AG04449 (cell line): Measurements from ENCODE around the gene ZNF281.
"Not testable (repeated sequence)": the region's sequence is repeated elsewhere in the genome, so short reads cannot be mapped to it uniquely, and the experiment has no call there.

Experiments used
- CTCF ChIA-PET: fragments of 350-600 bp; formaldehyde crosslinking; extraction: SDS; loops from one replicate; lab custom pipeline; 2021; ENCODE audit warnings: antibody characterized with exemption; lab: Yijun Ruan, JAX
- POLR2A ChIA-PET: fragments of 400-600, 350-600 bp; formaldehyde crosslinking; extraction: SDS; loops from one replicate; lab custom pipeline; 2020; ENCODE audit warnings: antibody characterized with exemption, inconsistent platforms; lab: Yijun Ruan, JAX
- DNase-seq: peaks from one replicate; pipeline ENCODE4 v3.0.0-alpha.2; 2010; ENCODE audit warnings: low read depth, low spot score
- H3K4me3 ChIP-seq: 2 replicates; pipeline ENCODE4 v1.5.1; 2011; ENCODE audit warnings: low read depth, mild to moderate bottlenecking, control low read depth, low read length
- CTCF ChIP-seq: IDR thresholded peaks from one replicate; pipeline ENCODE4 v1.5.1; 2011; ENCODE audit warnings: mild to moderate bottlenecking, moderate library complexity, low read length, control low read depth, inconsistent platforms; ENCODE audit not compliant: insufficient read depth; ENCODE audit errors: missing control alignments

The ZNF281 gene

GRCh38 chr1:200438911-200439310 lies 29.1 kb upstream of the ZNF281 start:
- H3K4me3 ChIP-seq, result no peak overlapping the region
- ChIA-PET POLR2A (interaction anchor here (0.9 kb wide), 1 partner anchor 9 kb away, joined by 5 read pairs; no protein-coding TSS in a partner anchor), CTCF (no interaction called here)
- no peak for TF ChIP-seq CTCF
- no peak for DNase-seq

GRCh38 chr1:200438413-200438812 lies 28.6 kb upstream of the ZNF281 start:
- DNase-seq, H3K4me3 ChIP-seq: not testable (repeated sequence)
- CTCF ChIA-PET, result interaction anchor here (1.1 kb wide), 1 partner anchor 16 kb away, joined by 3 read pairs; no protein-coding TSS in a partner anchor
- POLR2A ChIA-PET, result interaction anchor here (0.9 kb wide), 1 partner anchor 9 kb away, joined by 5 read pairs; no protein-coding TSS in a partner anchor

- ChIA-PET CTCF (interaction anchor here (1.1 kb wide), 1 partner anchor 15 kb away, joined by 3 read pairs; no protein-coding TSS in a partner anchor), POLR2A (no interaction called here)
- no peak for DNase-seq
- no peak for TF ChIP-seq CTCF
- H3K4me3 ChIP-seq, result no peak overlapping the region
These were observed 27.8 kb upstream of the ZNF281 start for GRCh38 chr1:200437556-200438203.

DNA sequence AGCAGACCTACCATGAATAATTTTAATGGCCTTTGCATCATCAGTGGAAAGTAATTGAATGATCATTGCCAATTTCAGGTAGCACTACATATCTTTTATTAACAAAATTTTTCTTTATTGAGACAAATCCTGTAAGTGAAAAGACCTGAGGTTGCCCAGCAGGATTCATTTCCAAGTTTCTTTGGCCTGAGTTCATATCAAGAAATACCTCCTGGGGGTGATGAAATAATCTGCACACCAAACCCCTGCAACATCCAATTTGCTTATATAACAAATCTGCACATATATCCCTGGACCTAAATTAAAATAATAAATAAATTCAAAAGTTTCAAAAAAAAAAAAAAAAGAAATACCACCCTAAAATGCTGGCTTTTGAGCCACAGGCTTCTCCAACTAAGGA lies 27.3 kb upstream of the ZNF281 start:
- ChIA-PET POLR2A (no interaction called here), CTCF (no interaction called here)
- DNase-seq, result no peak
- H3K4me3 ChIP-seq, result no peak overlapping the region
- TF ChIP-seq CTCF, result no peak

GRCh38 chr1:200436436-200436835 lies 26.6 kb upstream of the ZNF281 start:
- no peak for DNase-seq
- no peak overlapping the region for H3K4me3 ChIP-seq
- ChIA-PET POLR2A (no interaction called here), CTCF (no interaction called here)
- no peak for TF ChIP-seq CTCF

- DNase-seq, result no peak
- POLR2A ChIA-PET, result no interaction called here
- CTCF ChIA-PET, result no interaction called here
- TF ChIP-seq CTCF, result no peak
- H3K4me3 ChIP-seq, result no peak overlapping the region
These were observed 25.5 kb upstream of the ZNF281 start for GRCh38 chr1:200435200-200435780.
